Type B pancreatic cell (in vitro differentiated cells): ENCODE measurements around the gene FOXR2. TPM values are rescaled to one million over a fixed set of nuclear protein-coding genes. Genes with fewer than 3 reads are reported as not detected.

Experiments used
- DNase-seq: peaks from one replicate; pipeline ENCODE4 v3.0.0; 2021; ENCODE audit warnings: mixed read lengths; ENCODE audit not compliant: unreplicated experiment; ENCODE audit errors: extremely low spot score
- H3K27ac Mint-ChIP-seq: 2 replicates; pipeline ENCODE4 v1.8.0; 2021; ENCODE audit warnings: mild to moderate bottlenecking, mixed read lengths
- H3K27me3 Mint-ChIP-seq: 2 replicates; pipeline ENCODE4 v1.8.0; 2021; ENCODE audit warnings: mixed read lengths
- H3K36me3 Mint-ChIP-seq: 2 replicates; pipeline ENCODE4 v1.8.0; 2021; ENCODE audit warnings: mixed read lengths
- H3K4me1 Mint-ChIP-seq: one replicate; pipeline ENCODE4 v1.8.0; 2021; ENCODE audit warnings: mixed read lengths; ENCODE audit not compliant: unreplicated experiment
- H3K4me3 Mint-ChIP-seq: 2 replicates; pipeline ENCODE4 v1.8.0; 2021; ENCODE audit warnings: mild to moderate bottlenecking, mixed read lengths
- H3K9me3 Mint-ChIP-seq: 2 replicates; pipeline ENCODE4 v1.8.0; 2021; ENCODE audit warnings: mixed read lengths
- CTCF ChIP-seq: fragments of 200-600 bp; sonication (generic); conservative IDR thresholded peaks from 2 replicates; pipeline ENCODE4 v1.5.0; 2021; ENCODE audit warnings: antibody characterized with exemption, mild to moderate bottlenecking
- total RNA-seq: library from RNA; stranded (reverse); gene quantifications from 2 replicates; pipeline ENCODE4 v1.2.1, GENCODE V29; 2021; ENCODE audit warnings: low replicate concordance

FOXR2 gene
- total RNA-seq, 1 donor from 2014 or later, result not detected

- DNase-seq, result no peak
- Mint-ChIP-seq H3K27ac (no peak overlapping the region), H3K9me3 (peaks cover 3% of the 10 kb centered on the region), H3K4me1 (no peaks in the 10 kb centered on the region), H3K27me3 (no peaks in the 10 kb centered on the region), H3K36me3 (no peaks in the 10 kb centered on the region), H3K4me3 (no peak overlapping the region)
- TF ChIP-seq CTCF, result no peak
Measured at GRCh38 chrX:55598333-55598732, 24.9 kb upstream of the FOXR2 start.

- TF ChIP-seq CTCF, result no peak
- H3K9me3 Mint-ChIP-seq, result peaks cover 10% of the 10 kb centered on the region
- no peak overlapping the region for H3K27ac Mint-ChIP-seq
Measured at GRCh38 chrX:55619547-55619946, 3.7 kb upstream of the FOXR2 start.

GRCh38 chrX:55624403-55624802 lies 1.2 kb downstream of the FOXR2 start:
- H3K27ac Mint-ChIP-seq, result no peak overlapping the region
- no peaks in the 10 kb centered on the region for H3K9me3 Mint-ChIP-seq
- TF ChIP-seq CTCF, result no peak
- no peak for DNase-seq
- H3K4me1 Mint-ChIP-seq, result no peaks in the 10 kb centered on the region
- no peaks in the 10 kb centered on the region for H3K27me3 Mint-ChIP-seq
- no peaks in the 10 kb centered on the region for H3K36me3 Mint-ChIP-seq
- no peak overlapping the region for H3K4me3 Mint-ChIP-seq

More at GRCh38 chrX:55619547-55619946, 3.7 kb upstream of the FOXR2 start:
- Mint-ChIP-seq H3K4me3 (no peak overlapping the region), H3K36me3 (no peaks in the 10 kb centered on the region), H3K4me1 (no peaks in the 10 kb centered on the region), H3K27me3 (no peaks in the 10 kb centered on the region)
- no peak for DNase-seq

- no peaks in the 10 kb centered on the region for H3K9me3 Mint-ChIP-seq
- H3K27me3 Mint-ChIP-seq, result no peaks in the 10 kb centered on the region
- no peak overlapping the region for H3K27ac Mint-ChIP-seq
- no peaks in the 10 kb centered on the region for H3K36me3 Mint-ChIP-seq
- no peak for DNase-seq
- TF ChIP-seq CTCF, result no peak
- no peaks in the 10 kb centered on the region for H3K4me1 Mint-ChIP-seq
- H3K4me3 Mint-ChIP-seq, result no peak overlapping the region
Measured at GRCh38 chrX:55636109-55636508, 12.9 kb downstream of the FOXR2 start.

- no peak overlapping the region for H3K27ac Mint-ChIP-seq
- H3K4me3 Mint-ChIP-seq, result no peak overlapping the region
- H3K36me3 Mint-ChIP-seq, result no peaks in the 10 kb centered on the region
- H3K27me3 Mint-ChIP-seq, result no peaks in the 10 kb centered on the region
- H3K9me3 Mint-ChIP-seq, result no peaks in the 10 kb centered on the region
- no peak for DNase-seq
- TF ChIP-seq CTCF, result no peak
- no peaks in the 10 kb centered on the region for H3K4me1 Mint-ChIP-seq
Measured at GRCh38 chrX:55638933-55639332, 15.7 kb downstream of the FOXR2 start.

GRCh38 chrX:55640854-55641253 lies 17.7 kb downstream of the FOXR2 start:
- no peak for TF ChIP-seq CTCF
- H3K27ac Mint-ChIP-seq, result no peak overlapping the region
- H3K9me3 Mint-ChIP-seq, result peaks cover 6% of the 10 kb centered on the region
- H3K4me3 Mint-ChIP-seq, result no peak overlapping the region
- DNase-seq, result no peak
- H3K4me1 Mint-ChIP-seq, result no peaks in the 10 kb centered on the region
- H3K27me3 Mint-ChIP-seq, result no peaks in the 10 kb centered on the region
- no peaks in the 10 kb centered on the region for H3K36me3 Mint-ChIP-seq
